Skeletal muscle tissue (tissue), 1 donor: Measurements from ENCODE around the gene FOXP3. TPM values are rescaled to one million over a fixed set of nuclear protein-coding genes. Genes with fewer than 3 reads are reported as not detected.

ENCODE experiments used
- total RNA-seq: library from RNA; depleted of rRNA; stranded (reverse); fragments of >200 nt; gene quantifications from one replicate; pipeline ENCODE4 v1.2.3, GENCODE V29; 2014

Gene FOXP3
- total RNA-seq, 1 donor from 2014 or later, result not detected

Other genes with a start within 250 kb of the FOXP3 start
- gene TFE3, start 221.4 kb downstream of the FOXP3 start, total RNA-seq, result 8.4 TPM
- gene CCDC120, start 205.7 kb downstream of the FOXP3 start, total RNA-seq, result 0.52 TPM
- gene PRAF2, start 190.7 kb downstream of the FOXP3 start, total RNA-seq, result 4.7 TPM
- 26.6 TPM for gene WDR45, start 184.8 kb downstream of the FOXP3 start, total RNA-seq
- 20.4 TPM for gene GPKOW, start 141.0 kb downstream of the FOXP3 start, total RNA-seq
- gene MAGIX, start 102.0 kb downstream of the FOXP3 start, total RNA-seq, result 2.1 TPM
- 19.3 TPM for gene PLP2, start 92.8 kb downstream of the FOXP3 start, total RNA-seq
- 2.6 TPM for gene PRICKLE3, start 78.3 kb downstream of the FOXP3 start, total RNA-seq
- 1.0 TPM for gene SYP, start 64.5 kb downstream of the FOXP3 start, total RNA-seq
- not detected for gene CACNA1F, start 31.4 kb downstream of the FOXP3 start, total RNA-seq
- 5.7 TPM for gene CCDC22, start 29.2 kb downstream of the FOXP3 start, total RNA-seq
- gene PPP1R3F, start 5.1 kb upstream of the FOXP3 start, total RNA-seq, result 6.8 TPM
- gene GAGE10, start 38.9 kb upstream of the FOXP3 start, total RNA-seq, result not detected
- not detected for gene GAGE12J, start 57.3 kb upstream of the FOXP3 start, total RNA-seq
- gene GAGE13, start 66.9 kb upstream of the FOXP3 start, total RNA-seq, result not detected